Right lobe of liver (tissue), 6 donors: ENCODE results near the gene GBP6. TPM values are rescaled to one million over a fixed set of nuclear protein-coding genes. Genes with fewer than 3 reads are reported as not detected.

ENCODE experiments used
- ATAC-seq, 4 donors: fragments of 200-7000 bp; cut with Tn5 transposase; one replicate each; pipeline ENCODE4 v1.9.1; 2020; ENCODE audit warnings: mild to moderate bottlenecking in 4 of 4, moderate library complexity in 4 of 4
- DNase-seq, 3 donors: peaks; one replicate each; pipeline ENCODE4 v3.0.0-alpha.2; 2020
- H3K27ac ChIP-seq, 3 donors: fragments of 200-600 bp; one replicate each; pipeline ENCODE4 v1.8.0; 2022
- H3K27me3 ChIP-seq, 2 donors: fragments of 200-600 bp; one replicate each; pipeline ENCODE4 v1.8.0; 2022
- H3K36me3 ChIP-seq, 4 donors: fragments of 200-600 bp; sonication (generic) in 1 of 4; one replicate each; pipeline versions ENCODE4 v1.5.1 to v1.8.0; 2017 to 2022; ENCODE audit warnings: control low read depth in 1 of 4
- H3K4me1 ChIP-seq, 4 donors: fragments of 200-600 bp; sonication (generic) in 1 of 4; one replicate each; pipeline versions ENCODE4 v1.5.1 to v1.8.0; 2017 to 2022; ENCODE audit warnings: control low read depth in 1 of 4
- H3K4me3 ChIP-seq, 3 donors: fragments of 200-600 bp; one replicate each; pipeline ENCODE4 v1.8.0; 2022
- H3K9me3 ChIP-seq, 4 donors: fragments of 200-600 bp; sonication (generic) in 1 of 4; one replicate each; pipeline versions ENCODE4 v1.5.1 to v1.8.0; 2017 to 2022; ENCODE audit warnings: control low read depth in 1 of 4
- POLR2A ChIP-seq: fragments of 450-650 bp; IDR thresholded peaks from one replicate; pipeline ENCODE4 v1.6.1; 2017; ENCODE audit warnings: antibody characterized with exemption, mild to moderate bottlenecking
- WGBS: methylation state at CpG from one replicate; pipeline ENCODE4 v1.1.6; 2018; ENCODE audit warnings: low coverage, low lambda C conversion rate; ENCODE audit not compliant: insufficient coverage; ENCODE audit errors: missing lambda C conversion rate; 5-methylcytosine and 5-hydroxymethylcytosine counted together
- intact Hi-C, 2 donors: fragments of 100-400 bp; cut with DNase I; formaldehyde crosslinking; loops; one replicate each; pipeline versions ENCODE4 v1.11.2 to v1.14.1; 2022
- total RNA-seq, 6 experiments: library from RNA; depleted of rRNA in 2 of 6; stranded (reverse); fragments of >200 nt in 2 of 6; fragmentation: NEBNext Ultra II Directional in 3 of 6; extraction: Animal tissue kit (Norgen Biotek cat#: 25700) in 3 of 6; gene quantifications; one replicate each; pipeline versions ENCODE4 v1.1.0 to v1.2.4, GENCODE V29; 2016 to 2023
- TF ChIP-seq, protein P1 (sequence below), 4 donors: fragments of 200-600 bp in 3 of 4; fragments of 450-650 bp in 1 of 4; IDR thresholded peaks; one replicate each; pipeline versions ENCODE4 v1.5.1 to v1.8.0; 2016 to 2022; ENCODE audit warnings: antibody characterized with exemption in 4 of 4, mild to moderate bottlenecking in 2 of 4
- donor health status: DM: no; HTN: yes; CAD: no.
- donor health status: DM: no; HTN: no; CAD: no.
- donor health status: DM: no; HTN: no; CAD: no.
- donor health status: DM: no; HTN: yes; CAD: no.
- donor health status: DM: no; HTN: yes; CAD: no.

GBP6 gene
- total RNA-seq, 6 experiments from 2014 or later = 0.06 to 0.15 (median 0.07) TPM; not detected in 3

- Histone ChIP-seq H3K9me3 (no peaks in the 10 kb centered on the region), H3K4me3 (no peak overlapping the region), H3K4me1 (no peaks in the 10 kb centered on the region), H3K27ac (no peak overlapping the region), H3K36me3 (no peaks in the 10 kb centered on the region), H3K27me3 (no peaks in the 10 kb centered on the region)
- DNase-seq (no peak), ATAC-seq (no peak)
- TF ChIP-seq, protein P1, sequence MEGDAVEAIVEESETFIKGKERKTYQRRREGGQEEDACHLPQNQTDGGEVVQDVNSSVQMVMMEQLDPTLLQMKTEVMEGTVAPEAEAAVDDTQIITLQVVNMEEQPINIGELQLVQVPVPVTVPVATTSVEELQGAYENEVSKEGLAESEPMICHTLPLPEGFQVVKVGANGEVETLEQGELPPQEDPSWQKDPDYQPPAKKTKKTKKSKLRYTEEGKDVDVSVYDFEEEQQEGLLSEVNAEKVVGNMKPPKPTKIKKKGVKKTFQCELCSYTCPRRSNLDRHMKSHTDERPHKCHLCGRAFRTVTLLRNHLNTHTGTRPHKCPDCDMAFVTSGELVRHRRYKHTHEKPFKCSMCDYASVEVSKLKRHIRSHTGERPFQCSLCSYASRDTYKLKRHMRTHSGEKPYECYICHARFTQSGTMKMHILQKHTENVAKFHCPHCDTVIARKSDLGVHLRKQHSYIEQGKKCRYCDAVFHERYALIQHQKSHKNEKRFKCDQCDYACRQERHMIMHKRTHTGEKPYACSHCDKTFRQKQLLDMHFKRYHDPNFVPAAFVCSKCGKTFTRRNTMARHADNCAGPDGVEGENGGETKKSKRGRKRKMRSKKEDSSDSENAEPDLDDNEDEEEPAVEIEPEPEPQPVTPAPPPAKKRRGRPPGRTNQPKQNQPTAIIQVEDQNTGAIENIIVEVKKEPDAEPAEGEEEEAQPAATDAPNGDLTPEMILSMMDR (IDR thresholded peaks at IDR 0.05) = no peak
- no peak for TF ChIP-seq POLR2A
- intact Hi-C loops = no loop called here
Measured at GRCh38 chr1:89378001-89378400, 14.1 kb downstream of the GBP6 start.

GRCh38 chr1:89381618-89382017, 17.8 kb downstream of the GBP6 start:
- Histone ChIP-seq H3K9me3 (no peaks in the 10 kb centered on the region), H3K4me3 (no peak overlapping the region), H3K27ac (no peak overlapping the region), H3K4me1 (no peaks in the 10 kb centered on the region), H3K36me3 (no peaks in the 10 kb centered on the region), H3K27me3 (no peaks in the 10 kb centered on the region)
- TF ChIP-seq POLR2A = no peak
- TF ChIP-seq, protein P1 (IDR thresholded peaks at IDR 0.05) = no peak
- DNase-seq (no peak), ATAC-seq (no peak)
- intact Hi-C loops = no loop called here
- WGBS = no CpG with 5 or more reads among the region's 6 CpGs

DNA sequence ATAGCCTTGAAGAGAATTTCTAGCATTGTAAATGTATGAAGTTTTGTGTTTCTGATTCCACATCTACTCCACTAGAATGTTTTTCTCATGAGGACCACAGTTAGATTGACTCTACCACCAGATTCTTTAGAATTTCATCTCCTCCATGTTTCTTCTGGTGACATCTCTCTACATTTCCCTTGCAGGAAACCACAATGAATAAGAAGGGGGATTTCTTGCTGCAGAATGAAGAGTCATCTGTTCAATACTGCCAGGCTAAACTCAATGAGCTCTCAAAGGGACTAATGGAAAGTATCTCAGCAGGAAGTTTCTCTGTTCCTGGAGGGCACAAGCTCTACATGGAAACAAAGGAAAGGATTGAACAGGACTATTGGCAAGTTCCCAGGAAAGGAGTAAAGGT, 18.6 kb downstream of the GBP6 start:
- intact Hi-C loops = no loop called here
- Histone ChIP-seq H3K27ac (no peak overlapping the region), H3K9me3 (no peaks in the 10 kb centered on the region), H3K27me3 (no peaks in the 10 kb centered on the region), H3K36me3 (no peaks in the 10 kb centered on the region), H3K4me3 (no peak overlapping the region), H3K4me1 (no peaks in the 10 kb centered on the region)
- DNase-seq = no peak
- ATAC-seq = no peak
- TF ChIP-seq, protein P1 (IDR thresholded peaks at IDR 0.05) = no peak
- TF ChIP-seq POLR2A = no peak

DNA sequence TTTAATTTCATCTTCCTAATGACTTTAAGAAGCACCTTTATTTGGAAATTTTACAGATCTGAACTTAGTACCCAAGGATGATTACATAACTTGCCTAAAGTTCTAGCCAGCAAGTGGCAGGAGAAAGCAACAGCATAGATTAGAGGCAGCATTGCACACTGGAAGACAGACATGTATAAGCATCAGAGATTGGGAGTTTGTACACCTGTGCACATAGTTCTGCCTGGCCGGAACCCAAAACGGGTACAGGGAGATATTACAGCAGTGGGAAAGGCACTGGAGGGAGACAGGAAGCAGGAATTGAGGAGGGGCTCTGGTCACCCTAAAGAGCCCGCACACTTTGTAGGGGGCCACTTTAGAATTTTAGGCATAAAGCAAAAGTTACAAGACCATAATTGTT, 19.3 kb downstream of the GBP6 start:
- Histone ChIP-seq H3K9me3 (no peaks in the 10 kb centered on the region), H3K4me1 (no peaks in the 10 kb centered on the region), H3K4me3 (no peak overlapping the region), H3K27me3 (no peaks in the 10 kb centered on the region), H3K27ac (no peak overlapping the region), H3K36me3 (no peaks in the 10 kb centered on the region)
- intact Hi-C loops = no loop called here
- TF ChIP-seq, protein P1 (IDR thresholded peaks at IDR 0.05) = no peak
- WGBS = 79% methylated on average over 3 of the region's 3 CpGs
- no peak for ATAC-seq
- DNase-seq = no peak

GRCh38 chr1:89390707-89391106, 26.8 kb downstream of the GBP6 start:
- intact Hi-C loops = no loop called here
- Histone ChIP-seq H3K4me1 (no peaks in the 10 kb centered on the region), H3K36me3 (no peaks in the 10 kb centered on the region), H3K4me3 (no peak overlapping the region), H3K27me3 (no peaks in the 10 kb centered on the region), H3K27ac (no peak overlapping the region), H3K9me3 (no peaks in the 10 kb centered on the region)
- 34% methylated on average over 2 of the region's 2 CpGs for WGBS
- no peak for TF ChIP-seq POLR2A
- TF ChIP-seq, protein P1 (IDR thresholded peaks at IDR 0.05) = no peak
- ATAC-seq (peak; percentile 55 to 75 (median 66)), DNase-seq (no peak)
